Activated CD8-positive, alpha-beta T cell treated with anti-CD3 and anti-CD28 coated beads, Interleukin-2, amount 10 ng/mL, durations not matched to agents 7 days and 5 days (primary cell): ENCODE results near the gene TMEM179. TPM values are rescaled to one million over a fixed set of nuclear protein-coding genes. Genes with fewer than 3 reads are reported as not detected.

Experiments
- ATAC-seq: fragments of 150-1000 bp; cut with Tn5 transposase; one replicate; pipeline ENCODE4 v1.10.0; 2021; ENCODE audit warnings: moderate library complexity
- CTCF ChIA-PET: fragments of 350-600 bp; sonication (Branson Sonifier 250); formaldehyde crosslinking; loops from one replicate; lab custom pipeline; 2021; ENCODE audit warnings: antibody characterized with exemption; lab: Charles Lee
- POLR2A ChIA-PET: fragments of 350-600 bp; sonication (Branson Sonifier 250); formaldehyde crosslinking; loops from one replicate; lab custom pipeline; 2021; ENCODE audit warnings: antibody characterized with exemption; lab: Charles Lee
- DNase-seq: peaks from one replicate; pipeline ENCODE4 v3.0.0-alpha.2; 2020
- H3K27ac Mint-ChIP-seq: one replicate; pipeline ENCODE4 v1.8.0; 2021; ENCODE audit warnings: mild to moderate bottlenecking, mixed read lengths
- H3K27me3 Mint-ChIP-seq: one replicate; pipeline ENCODE4 v1.8.0; 2021; ENCODE audit warnings: low read depth, mixed read lengths
- H3K36me3 Mint-ChIP-seq: one replicate; pipeline ENCODE4 v1.8.0; 2021; ENCODE audit warnings: low read depth, mixed read lengths
- H3K4me1 Mint-ChIP-seq: one replicate; pipeline ENCODE4 v1.8.0; 2021; ENCODE audit warnings: low read depth, mixed read lengths
- H3K4me3 Mint-ChIP-seq: one replicate; pipeline ENCODE4 v1.8.0; 2021; ENCODE audit warnings: mild to moderate bottlenecking, mixed read lengths
- H3K9me3 Mint-ChIP-seq: one replicate; pipeline ENCODE4 v1.8.0; 2022; ENCODE audit warnings: mixed read lengths; ENCODE audit not compliant: insufficient read depth
- total RNA-seq, 2 experiments: library from RNA; stranded (reverse); gene quantifications; one replicate each; pipeline ENCODE4 v1.2.3, GENCODE V29; 2021

TMEM179 gene
- total RNA-seq, 2 experiments from 2014 or later = not detected

GRCh38 chr14:104579507-104579906 is 25.1 kb downstream of the TMEM179 start, which contains the start of gene C14orf180:
C14orf180 (plus strand) TSS chr14:104579764; CDS start chr14:104586431, 6,667 bp downstream.
- DNase-seq = no peak
- no peaks in the 10 kb centered on the region for H3K36me3 Mint-ChIP-seq
- POLR2A ChIA-PET = no interaction called here

GRCh38 chr14:104578321-104578720 is 26.3 kb downstream of the TMEM179 start:
- H3K4me1 Mint-ChIP-seq = no peaks in the 10 kb centered on the region
- DNase-seq (no peak), ATAC-seq (no peak)
- no peaks in the 10 kb centered on the region for H3K36me3 Mint-ChIP-seq
- H3K27ac Mint-ChIP-seq = no peak overlapping the region
- no peak overlapping the region for H3K4me3 Mint-ChIP-seq
- ChIA-PET CTCF (interaction anchor here (1.3 kb wide), 1 partner anchor 14 kb away, joined by 3 read pairs; no protein-coding TSS in a partner anchor), POLR2A (no interaction called here)
- no peaks in the 10 kb centered on the region for H3K27me3 Mint-ChIP-seq
- H3K9me3 Mint-ChIP-seq = no peaks in the 10 kb centered on the region

More at GRCh38 chr14:104579507-104579906, 25.1 kb downstream of the TMEM179 start, which contains the start of gene C14orf180:
- H3K27ac Mint-ChIP-seq = no peak within 1 kb of the TSS
- H3K4me3 Mint-ChIP-seq = no peak within 1 kb of the TSS
- CTCF ChIA-PET = interaction anchor here (1.3 kb wide), 1 partner anchor 15 kb away, joined by 3 read pairs; no protein-coding TSS in a partner anchor
- H3K4me1 Mint-ChIP-seq = no peaks in the 10 kb centered on the region
- ATAC-seq = no peak
- no peaks in the 10 kb centered on the region for H3K9me3 Mint-ChIP-seq
- no peaks in the 10 kb centered on the region for H3K27me3 Mint-ChIP-seq

GRCh38 chr14:104577847-104578301 is 26.7 kb downstream of the TMEM179 start:
- Mint-ChIP-seq H3K27me3 (no peaks in the 10 kb centered on the region), H3K4me3 (no peak overlapping the region), H3K4me1 (no peaks in the 10 kb centered on the region), H3K36me3 (no peaks in the 10 kb centered on the region), H3K27ac (no peak overlapping the region), H3K9me3 (no peaks in the 10 kb centered on the region)
- POLR2A ChIA-PET = no interaction called here
- CTCF ChIA-PET = interaction anchor here (1.3 kb wide), 1 partner anchor 14 kb away, joined by 3 read pairs; no protein-coding TSS in a partner anchor
- no peak for DNase-seq
- no peak for ATAC-seq

- Mint-ChIP-seq H3K4me1 (no peaks in the 10 kb centered on the region), H3K36me3 (no peaks in the 10 kb centered on the region), H3K4me3 (no peak overlapping the region), H3K27ac (no peak overlapping the region), H3K9me3 (no peaks in the 10 kb centered on the region), H3K27me3 (no peaks in the 10 kb centered on the region)
- ChIA-PET CTCF (no interaction called here), POLR2A (no interaction called here)
- ATAC-seq (no peak), DNase-seq (no peak)
Measured at GRCh38 chr14:104577426-104577825, 27.1 kb downstream of the TMEM179 start.

- H3K36me3 Mint-ChIP-seq = no peaks in the 10 kb centered on the region
- ChIA-PET POLR2A (no interaction called here), CTCF (no interaction called here)
- H3K4me3 Mint-ChIP-seq = no peak overlapping the region
- no peaks in the 10 kb centered on the region for H3K27me3 Mint-ChIP-seq
- ATAC-seq (no peak), DNase-seq (no peak)
- H3K27ac Mint-ChIP-seq = no peak overlapping the region
- H3K9me3 Mint-ChIP-seq = no peaks in the 10 kb centered on the region
- no peaks in the 10 kb centered on the region for H3K4me1 Mint-ChIP-seq
Measured at GRCh38 chr14:104576970-104577332, 27.6 kb downstream of the TMEM179 start.

- ATAC-seq (no peak), DNase-seq (no peak)
- Mint-ChIP-seq H3K27ac (no peak overlapping the region), H3K4me1 (no peaks in the 10 kb centered on the region), H3K27me3 (no peaks in the 10 kb centered on the region), H3K4me3 (no peak overlapping the region), H3K9me3 (no peaks in the 10 kb centered on the region), H3K36me3 (no peaks in the 10 kb centered on the region)
- ChIA-PET POLR2A (no interaction called here), CTCF (no interaction called here)
Measured at GRCh38 chr14:104576232-104576969, 28.2 kb downstream of the TMEM179 start.

GRCh38 chr14:104574978-104575583 is 29.5 kb downstream of the TMEM179 start:
- Mint-ChIP-seq H3K27ac (no peak overlapping the region), H3K9me3 (no peaks in the 10 kb centered on the region), H3K27me3 (no peaks in the 10 kb centered on the region), H3K4me3 (no peak overlapping the region), H3K36me3 (no peaks in the 10 kb centered on the region), H3K4me1 (no peaks in the 10 kb centered on the region)
- no peak for DNase-seq
- no peak for ATAC-seq
- ChIA-PET CTCF (no interaction called here), POLR2A (no interaction called here)

GRCh38 chr14:104574536-104574935 is 30.0 kb downstream of the TMEM179 start:
- Mint-ChIP-seq H3K36me3 (no peaks in the 10 kb centered on the region), H3K27me3 (no peaks in the 10 kb centered on the region)
- CTCF ChIA-PET = no interaction called here

GRCh38 chr14:104573930-104574329 is 30.6 kb downstream of the TMEM179 start:
- no peak overlapping the region for H3K4me3 Mint-ChIP-seq
- CTCF ChIA-PET = no interaction called here
- no peaks in the 10 kb centered on the region for H3K9me3 Mint-ChIP-seq
- no peak for DNase-seq
- POLR2A ChIA-PET = no interaction called here
- no peaks in the 10 kb centered on the region for H3K36me3 Mint-ChIP-seq
- ATAC-seq = no peak
- H3K4me1 Mint-ChIP-seq = no peaks in the 10 kb centered on the region
- no peaks in the 10 kb centered on the region for H3K27me3 Mint-ChIP-seq
- no peak overlapping the region for H3K27ac Mint-ChIP-seq

More at GRCh38 chr14:104574536-104574935, 30.0 kb downstream of the TMEM179 start:
- Mint-ChIP-seq H3K27ac (no peak overlapping the region), H3K4me1 (no peaks in the 10 kb centered on the region), H3K9me3 (no peaks in the 10 kb centered on the region), H3K4me3 (no peak overlapping the region)
- no peak for DNase-seq
- POLR2A ChIA-PET = no interaction called here
- ATAC-seq = no peak

GRCh38 chr14:104572668-104573067 is 31.9 kb downstream of the TMEM179 start:
- ATAC-seq = no peak
- POLR2A ChIA-PET = no interaction called here
- CTCF ChIA-PET = no interaction called here
- no peak for DNase-seq
- no peaks in the 10 kb centered on the region for H3K36me3 Mint-ChIP-seq
- no peak overlapping the region for H3K4me3 Mint-ChIP-seq
- H3K4me1 Mint-ChIP-seq = no peaks in the 10 kb centered on the region
- no peak overlapping the region for H3K27ac Mint-ChIP-seq
- H3K9me3 Mint-ChIP-seq = no peaks in the 10 kb centered on the region
- no peaks in the 10 kb centered on the region for H3K27me3 Mint-ChIP-seq

- Mint-ChIP-seq H3K27me3 (no peaks in the 10 kb centered on the region), H3K9me3 (no peaks in the 10 kb centered on the region), H3K36me3 (no peaks in the 10 kb centered on the region), H3K4me1 (no peaks in the 10 kb centered on the region), H3K4me3 (no peak overlapping the region), H3K27ac (no peak overlapping the region)
- ATAC-seq = no peak
- POLR2A ChIA-PET = no interaction called here
- no peak for DNase-seq
- CTCF ChIA-PET = no interaction called here
Measured at GRCh38 chr14:104572024-104572626, 32.4 kb downstream of the TMEM179 start.

GRCh38 chr14:104571246-104571645 is 33.3 kb downstream of the TMEM179 start:
- ChIA-PET POLR2A (interaction anchor here (0.6 kb wide), 1 partner anchor 9 kb away, joined by 3 read pairs; no protein-coding TSS in a partner anchor), CTCF (no interaction called here)
- Mint-ChIP-seq H3K27ac (no peak overlapping the region), H3K4me3 (no peak overlapping the region), H3K27me3 (no peaks in the 10 kb centered on the region), H3K36me3 (no peaks in the 10 kb centered on the region), H3K4me1 (no peaks in the 10 kb centered on the region), H3K9me3 (no peaks in the 10 kb centered on the region)
- ATAC-seq (no peak), DNase-seq (no peak)
